GM23248 (cell line): ENCODE data around the gene PHYKPL.

Source experiments
- EZH2 ChIP-seq: fragments of 200-600 bp; sonication (generic); IDR thresholded peaks from 2 replicates; pipeline ENCODE4 v1.6.1; 2018; ENCODE audit warnings: antibody characterized with exemption, mild to moderate bottlenecking; ENCODE audit not compliant: insufficient read depth, poor library complexity, severe bottlenecking
- EZH2phosphoT487 ChIP-seq: fragments of 200-600 bp; sonication (generic); IDR thresholded peaks from 2 replicates; pipeline ENCODE4 v1.6.1; 2018; ENCODE audit warnings: antibody characterized with exemption, moderate library complexity, mild to moderate bottlenecking, low read depth; ENCODE audit not compliant: insufficient read depth

DNA sequence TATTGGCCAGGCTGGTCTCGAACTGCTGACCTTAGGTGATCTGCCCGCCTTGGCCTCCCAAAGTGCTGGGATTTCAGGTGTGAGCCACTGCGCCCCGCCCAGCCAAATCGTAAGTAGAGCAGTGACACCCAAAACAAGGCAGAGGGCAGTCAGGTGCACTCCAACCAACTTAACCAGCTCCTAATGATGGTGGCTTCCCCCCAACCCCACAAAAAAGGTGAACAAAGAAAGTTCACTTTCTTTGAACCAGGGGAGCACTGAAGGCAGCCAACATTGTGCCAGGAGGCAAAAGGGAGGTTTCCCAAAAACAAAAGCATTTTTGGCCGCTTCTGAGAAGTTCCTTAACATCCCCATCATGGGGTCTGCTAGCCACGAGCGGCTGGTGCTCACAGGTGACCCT, 55.0 kb downstream of the PHYKPL start:
- no peak for TF ChIP-seq EZH2
- TF ChIP-seq EZH2phosphoT487 = no peak
